Pons (tissue), 1 donor: ENCODE results near the gene SLC4A11.
"Not testable (repeated sequence)": the region's sequence is repeated elsewhere in the genome, so short reads cannot be mapped to it uniquely, and the experiment has no call there.

Experiments used
- DNase-seq: peaks from one replicate; pipeline ENCODE4 v3.0.0-alpha.2; 2016; ENCODE audit warnings: low spot score

The SLC4A11 gene

DNA sequence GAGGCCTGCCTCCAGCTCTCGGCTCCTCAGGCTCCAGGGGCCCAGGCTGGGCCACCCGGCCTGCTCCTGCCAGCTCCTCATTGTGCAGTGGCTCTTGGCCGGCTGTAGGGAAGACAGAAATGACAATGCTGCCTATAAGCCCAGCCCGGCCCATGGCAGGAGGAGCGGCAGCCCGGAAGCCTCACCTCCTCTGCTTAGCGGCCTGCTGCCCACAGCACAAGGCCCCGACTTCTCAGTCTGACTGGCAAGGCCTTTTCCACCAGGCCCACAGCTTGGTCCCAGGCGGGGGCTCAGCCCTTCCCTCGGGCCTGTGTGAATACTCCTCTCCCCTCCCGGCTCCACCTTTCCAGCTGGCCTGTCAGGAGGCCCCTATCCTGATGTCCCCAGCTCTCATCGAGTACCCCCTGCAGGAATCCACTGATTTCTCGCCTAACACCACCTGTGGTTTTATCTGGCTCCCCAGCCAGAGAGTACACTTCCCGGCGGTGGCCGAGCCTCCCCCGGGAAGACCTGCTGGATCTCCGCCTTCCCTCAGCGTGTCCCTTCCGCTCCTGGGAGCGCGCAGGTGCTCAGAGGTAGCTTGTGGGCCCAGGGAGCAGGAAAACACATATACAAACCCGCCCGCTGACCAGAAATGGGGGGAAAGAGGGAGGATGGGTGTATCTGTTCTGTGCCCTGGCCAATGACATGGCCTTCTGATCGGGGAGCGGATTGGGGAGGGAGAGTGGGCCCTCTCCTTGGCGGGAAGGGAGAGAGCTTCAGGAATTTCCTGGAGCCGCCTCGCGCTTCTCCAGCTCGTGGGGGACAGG, 35.5 kb downstream of the SLC4A11 start:
- no peak for DNase-seq

DNA sequence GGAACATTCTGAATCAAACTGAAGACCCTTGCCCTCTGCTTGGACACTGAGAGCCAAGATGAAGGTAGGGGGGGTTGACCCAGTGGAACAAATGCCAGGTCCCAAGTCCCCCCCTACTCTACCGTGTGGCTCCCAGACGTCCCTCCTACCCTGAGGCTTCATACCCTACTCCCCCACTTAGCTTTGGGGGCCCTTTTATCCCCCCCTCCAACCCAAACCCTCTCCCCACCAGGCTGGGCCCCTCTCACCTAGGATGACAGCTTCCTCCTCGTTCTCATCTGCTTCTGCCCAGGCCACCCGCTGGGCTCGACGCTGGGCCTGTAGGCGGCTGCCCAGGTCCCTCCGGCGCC, 36.0 kb downstream of the SLC4A11 start:
- no peak for DNase-seq

DNA sequence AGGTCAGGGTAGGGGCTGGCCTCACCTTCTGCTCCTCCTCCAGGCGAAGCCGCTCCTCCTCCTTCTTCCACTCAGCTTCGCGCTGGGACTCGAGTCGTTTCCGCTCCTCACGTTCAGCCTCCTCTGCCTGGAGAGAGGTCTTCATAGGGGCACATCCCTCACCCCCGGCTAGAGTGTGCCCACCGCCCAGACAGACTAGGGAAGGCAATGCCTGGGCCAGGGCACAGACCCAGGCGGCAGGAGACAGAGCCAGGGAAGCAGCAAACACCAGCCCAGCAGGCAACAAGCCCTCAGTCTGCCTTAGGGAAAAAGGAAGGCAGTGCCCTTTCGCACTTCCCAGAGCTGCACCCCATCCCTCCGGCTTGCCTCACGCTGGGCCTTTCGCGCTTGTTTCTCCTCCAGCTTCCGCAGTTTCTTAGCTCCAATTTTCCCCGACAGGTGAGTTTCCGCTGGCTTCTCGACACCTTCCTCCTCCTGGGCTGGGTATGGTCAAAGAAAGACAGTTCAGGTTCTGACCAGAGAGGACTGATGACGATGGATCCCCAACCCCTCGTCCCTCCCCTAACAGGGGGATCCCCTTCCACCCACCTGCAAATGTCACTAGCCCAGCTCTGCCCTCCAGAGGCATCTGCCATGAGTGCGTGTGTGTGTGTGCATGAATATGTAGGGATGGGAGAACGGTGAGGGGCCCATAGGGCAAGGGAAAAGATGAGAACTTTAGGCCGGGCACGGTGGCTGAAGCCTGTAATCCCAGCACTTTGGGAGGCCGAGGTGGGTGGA, 38.8 kb downstream of the SLC4A11 start:
- no peak for DNase-seq

DNA sequence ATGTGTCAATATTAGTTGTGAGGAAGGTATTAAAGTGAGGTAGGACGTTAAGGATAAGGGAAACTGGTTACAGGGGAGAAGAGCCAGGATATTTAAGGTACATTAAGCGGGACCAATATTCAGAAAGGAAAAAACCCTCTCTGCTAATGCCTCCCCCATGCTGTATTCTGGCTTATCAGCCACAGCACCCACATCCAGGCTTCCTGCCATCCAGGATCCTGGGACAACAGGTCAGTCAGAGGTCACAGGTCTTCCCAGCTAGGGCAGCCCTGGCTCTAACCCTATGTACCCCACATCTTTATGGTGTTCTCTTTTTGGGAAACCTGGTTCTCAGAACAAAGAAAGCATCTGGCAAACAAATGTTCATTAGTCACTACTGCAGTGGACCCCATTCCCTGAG, 39.8 kb downstream of the SLC4A11 start:
- DNase-seq, result no peak

DNA sequence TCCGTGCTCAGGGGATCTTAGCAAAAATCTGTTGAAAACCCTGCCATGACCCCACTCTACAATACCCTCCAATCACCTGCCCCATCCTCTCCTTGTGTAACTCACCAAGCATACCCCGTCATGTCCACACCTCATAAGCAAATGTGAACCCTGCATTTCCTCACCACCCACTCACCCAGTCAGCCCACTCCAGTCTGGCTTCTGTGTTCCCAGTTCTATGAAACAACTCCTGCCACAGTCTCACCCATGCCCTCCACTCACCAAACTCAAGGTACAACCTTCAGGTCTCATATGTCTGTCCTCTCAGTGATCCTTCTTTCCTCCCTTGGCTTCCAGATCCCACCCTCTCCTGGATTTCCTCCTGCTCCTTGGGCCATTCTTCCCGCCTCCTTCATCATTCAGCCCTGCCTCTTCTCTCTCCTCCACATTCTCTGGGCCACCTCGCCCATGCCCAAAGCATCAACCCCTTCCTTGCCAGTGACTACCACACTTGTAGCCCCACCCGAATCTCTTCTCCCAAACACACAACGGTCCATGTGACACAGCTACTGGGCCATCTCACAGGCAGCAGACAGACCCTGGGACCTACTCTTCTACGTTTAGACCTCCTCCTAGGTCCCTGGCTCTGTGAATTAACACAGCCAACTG, 43.3 kb downstream of the SLC4A11 start:
- no peak for DNase-seq

- no peak for DNase-seq
These were observed 44.2 kb downstream of the SLC4A11 start for GRCh38 chr20:3194617-3195280.

- DNase-seq, result no peak
These were observed 45.0 kb downstream of the SLC4A11 start for GRCh38 chr20:3193806-3194616.

DNA sequence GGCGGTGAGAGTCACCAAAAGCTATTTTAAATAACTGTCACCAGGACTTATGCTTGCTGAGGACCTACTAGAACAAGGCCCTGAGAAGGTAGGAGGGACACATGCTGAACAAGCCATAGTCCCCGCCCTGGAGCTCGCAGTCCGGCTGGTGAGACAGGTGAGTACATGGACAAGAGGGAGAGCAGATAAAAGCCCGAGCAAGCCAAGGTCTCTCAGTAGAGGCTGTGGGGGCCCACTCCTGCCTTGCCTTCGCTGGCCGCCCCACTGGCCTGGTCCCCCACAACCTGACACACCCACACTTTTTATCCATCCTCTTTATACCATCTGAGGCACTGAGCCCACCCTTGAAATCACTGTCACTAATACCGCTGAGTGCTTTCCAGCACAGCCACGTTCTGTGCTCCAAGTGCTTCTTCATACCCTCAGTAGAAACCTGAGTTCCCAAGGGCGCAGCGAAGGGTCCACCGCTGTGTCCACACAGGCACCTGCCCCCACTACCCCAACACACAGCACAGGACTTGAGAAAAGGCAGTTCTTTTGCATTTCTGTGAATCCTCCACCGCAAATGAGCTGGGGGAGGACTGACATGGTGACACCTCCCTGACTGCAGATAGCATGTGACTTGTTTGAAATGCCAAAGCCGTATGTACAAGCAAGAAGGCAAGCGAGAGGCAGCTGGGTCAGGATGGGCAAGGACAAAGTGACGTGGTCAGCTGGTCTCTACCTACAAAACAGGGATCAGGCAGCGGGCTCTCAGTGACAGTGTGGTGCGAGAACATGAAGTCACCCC, 46.6 kb downstream of the SLC4A11 start:
- no peak for DNase-seq

DNA sequence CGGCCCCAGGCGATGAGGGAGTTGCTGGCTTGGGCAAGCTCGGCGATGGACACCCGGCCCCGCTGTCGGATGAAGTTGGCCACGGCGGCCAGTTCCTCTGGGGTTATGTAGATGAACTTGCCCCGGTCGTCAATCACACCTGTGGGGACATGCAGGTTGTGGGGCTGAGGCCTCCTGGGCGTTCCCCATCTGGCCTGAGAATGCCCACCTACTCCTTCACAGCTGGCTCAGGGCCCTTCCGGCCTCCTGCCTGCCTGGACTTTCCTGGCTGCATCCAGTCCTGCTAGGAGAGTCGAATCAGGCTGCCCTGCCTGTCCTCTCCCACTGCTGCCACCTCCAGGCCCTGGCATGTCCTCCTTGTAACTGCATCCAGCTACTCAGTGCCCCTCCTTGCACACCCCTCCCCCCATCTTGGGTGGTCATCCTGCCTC, 48.3 kb downstream of the SLC4A11 start:
- no peak for DNase-seq

- no peak for DNase-seq
These were observed 49.3 kb downstream of the SLC4A11 start for GRCh38 chr20:3189561-3190131.

GRCh38 chr20:3188823-3189413, 50.1 kb downstream of the SLC4A11 start:
- no peak for DNase-seq

DNA sequence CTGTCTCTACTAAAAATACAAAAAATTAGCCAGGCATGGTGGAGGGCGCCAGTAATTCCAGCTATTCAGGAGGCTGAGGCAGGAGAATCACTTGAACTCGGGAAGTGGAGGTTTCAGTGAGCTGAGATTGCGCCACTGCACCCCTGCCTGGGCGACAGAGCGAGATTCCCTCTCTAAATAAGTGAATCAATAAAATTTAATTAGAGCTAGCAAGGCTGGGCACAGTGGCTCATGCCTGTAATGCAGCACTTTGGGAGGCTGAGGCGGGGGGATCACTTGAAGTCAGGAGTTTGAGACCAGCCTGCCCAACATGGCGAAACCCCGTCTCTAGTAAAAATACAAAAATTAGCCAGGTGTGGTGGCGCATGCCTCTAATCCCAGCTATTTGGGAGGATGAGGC, 51.1 kb downstream of the SLC4A11 start:
- not testable (repeated sequence) for DNase-seq

DNA sequence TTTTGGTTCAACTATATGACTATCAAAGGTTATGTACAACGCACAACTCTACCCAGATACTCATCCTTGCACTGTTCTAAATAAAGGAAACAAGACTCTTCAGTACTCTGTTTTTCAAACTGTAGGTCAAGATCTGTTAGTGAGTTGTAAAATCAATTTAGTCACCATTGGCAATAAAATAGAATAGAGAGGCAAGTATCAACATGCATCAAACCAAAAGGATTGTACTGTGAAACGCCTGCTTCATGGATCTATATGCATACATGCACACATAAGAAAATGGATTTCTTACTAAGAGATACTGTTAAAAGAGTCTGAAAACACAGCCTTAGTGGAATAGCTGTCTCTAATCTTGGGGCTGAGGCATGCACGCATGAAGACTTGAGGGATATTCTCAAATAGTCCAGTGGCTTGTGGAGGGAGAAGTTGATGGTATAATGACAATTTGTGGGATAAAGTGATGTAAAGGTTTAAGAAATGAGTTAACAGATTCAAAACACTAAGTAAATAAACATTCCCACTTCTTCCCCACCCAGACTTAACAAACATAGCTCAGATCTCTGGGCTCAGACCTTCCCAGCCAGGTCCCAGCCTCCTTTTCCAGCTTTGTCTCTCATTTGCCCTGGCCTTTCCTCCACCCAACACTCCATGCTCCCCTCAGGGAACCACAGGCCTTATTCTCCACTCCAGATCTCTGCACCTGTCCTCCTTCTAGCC, 54.9 kb downstream of the SLC4A11 start:
- no peak for DNase-seq

DNA sequence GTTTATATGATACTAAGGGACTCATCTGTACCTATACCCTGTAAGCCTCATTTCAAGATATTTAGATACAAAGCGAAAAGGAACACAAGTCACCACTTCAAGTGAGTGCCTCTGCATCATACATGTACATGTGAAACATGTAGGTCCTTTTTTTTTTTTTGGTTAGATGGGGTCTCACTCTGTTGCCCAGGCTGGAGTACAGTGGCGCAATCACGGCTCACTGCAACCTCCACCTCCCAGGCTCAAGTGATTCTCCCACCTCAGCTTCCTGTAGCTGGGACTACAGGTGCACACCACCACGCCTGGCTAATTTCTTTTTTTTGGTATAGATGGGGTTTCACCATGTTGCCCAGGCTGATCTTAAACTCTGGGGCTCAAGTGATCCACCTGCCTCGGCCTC, 56.6 kb downstream of the SLC4A11 start:
- not testable (repeated sequence) for DNase-seq

DNA sequence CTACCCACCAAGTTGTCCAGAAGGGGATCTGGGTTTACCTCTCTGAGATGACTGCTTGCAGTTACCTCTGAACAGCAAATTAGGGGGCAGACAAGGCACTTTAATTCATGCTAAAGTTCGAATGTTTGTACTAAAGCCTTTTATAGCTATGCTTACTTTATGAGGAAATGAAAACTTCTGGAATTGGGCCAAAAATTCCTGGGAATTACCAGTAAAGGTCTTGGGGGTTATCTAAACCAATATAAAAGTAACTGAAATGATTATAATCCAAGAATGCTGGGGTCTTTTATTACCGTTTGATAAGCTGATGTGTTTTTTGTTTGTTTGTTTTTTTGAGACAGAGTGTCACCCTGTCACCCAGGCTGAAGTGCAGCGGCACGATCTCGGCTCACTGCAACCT, 57.7 kb downstream of the SLC4A11 start:
- DNase-seq, result no peak

DNA sequence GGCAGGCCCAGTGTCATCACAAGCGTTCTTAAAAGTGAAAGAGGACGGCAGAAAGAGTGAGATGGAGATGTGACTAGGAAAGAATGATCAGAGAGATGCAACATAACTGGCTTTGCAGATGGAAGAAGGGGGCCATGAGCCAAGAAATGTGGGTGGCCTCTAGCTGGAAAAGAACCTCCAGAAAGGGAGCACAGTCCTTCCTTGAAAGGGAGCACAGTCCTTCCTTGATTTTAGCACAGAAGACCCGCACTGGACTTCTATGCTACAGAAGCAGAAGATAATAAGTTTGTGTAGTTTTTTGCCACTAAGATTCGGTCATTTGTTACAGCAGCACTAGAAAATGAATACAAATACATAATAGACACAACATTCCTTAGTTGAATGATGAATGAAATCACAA, 58.7 kb downstream of the SLC4A11 start:
- no peak for DNase-seq

- no peak for DNase-seq
These were observed 61.1 kb downstream of the SLC4A11 start for GRCh38 chr20:3177746-3178485.
